Measurements from ENCODE around the gene MMADHC. TPM values are rescaled to one million over a fixed set of nuclear protein-coding genes. Genes with fewer than 3 reads are reported as not detected.

MMADHC gene
- polyA plus RNA-seq, 3 donors = 20.5 to 119 (median 97.9) TPM

- intact Hi-C loops (cut with micrococcal nuclease) = loop anchor here in 1 of 2 donors (5.0 to 10.0 kb wide), 2 partner anchors 520 to 548 kb away; no protein-coding TSS in a partner anchor
- Mint-ChIP-seq H3K4me1 (peaks cover 10% of the 10 kb centered on the region), H3K27ac (no peak overlapping the region), H3K4me3 (no peak overlapping the region), H3K27me3 (ENCODE audit: low read depth in 3 of 3) (no peaks in the 10 kb centered on the region), H3K9me3 (no peaks in the 10 kb centered on the region), H3K36me3 (peaks cover 34 to 44% of the 10 kb centered on the region in 2 donors)
- peaks cover 39 to 42% of the 10 kb centered on the region in 2 donors for H3K36me3 ChIP-seq (replicated peaks in 1 of 2; ENCODE audit: control insufficient read depth in 1 of 2, insufficient read depth in 2 of 2, low read length in 2 of 2)
- no peak overlapping the region for H3K9ac ChIP-seq (ENCODE audit: insufficient read depth, low read length, poor library complexity, severe bottlenecking)
- WGBS (ENCODE audit: insufficient coverage) = 100% methylated on average over 1 of the region's 5 CpGs
- no peaks in the 10 kb centered on the region for H3K79me2 ChIP-seq (ENCODE audit: insufficient read depth, low read length)
- no peak overlapping the region for H2AFZ ChIP-seq (ENCODE audit: insufficient read depth, low read depth, low read length, poor library complexity, severe bottlenecking)
- no peak overlapping the region for H3K27ac ChIP-seq (ENCODE audit: low read depth in 1 of 2, low read length in 2 of 2)
- H3K9me3 ChIP-seq (replicated peaks in 1 of 2; ENCODE audit: control insufficient read depth in 1 of 2, insufficient read depth in 1 of 2, low read length in 2 of 2) = no peaks in the 10 kb centered on the region
- no peaks in the 10 kb centered on the region for H3K27me3 ChIP-seq (ENCODE audit: control insufficient read depth in 2 of 2, insufficient read depth in 2 of 2, low read length in 2 of 2)
- H3K4me3 ChIP-seq (replicated peaks in 1 of 3; ENCODE audit: low read depth in 2 of 3, low read length in 3 of 3) = no peak overlapping the region
- H4K20me1 ChIP-seq (ENCODE audit: insufficient read depth, low read length) = no peaks in the 10 kb centered on the region
- TF ChIP-seq CTCF (IDR thresholded peaks at IDR 0.05) = no peak
- DNase-seq = no peak
- peaks cover 0 to 3% of the 10 kb centered on the region in 2 donors for H3K4me1 ChIP-seq (ENCODE audit: control insufficient read depth in 1 of 2, insufficient read depth in 2 of 2, low read length in 2 of 2)
- no peak overlapping the region for H3K4me2 ChIP-seq (replicated peaks; ENCODE audit: extremely low read depth, low read length, poor library complexity, severe bottlenecking)
Measured at GRCh38 chr2:149564983-149565382, 22.6 kb downstream of the MMADHC start.

GRCh38 chr2:149564097-149564496 is 23.5 kb downstream of the MMADHC start:
- Histone ChIP-seq H3K27ac (ENCODE audit: low read depth in 1 of 2, low read length in 2 of 2) (no peak overlapping the region), H2AFZ (ENCODE audit: insufficient read depth, low read depth, low read length, poor library complexity, severe bottlenecking) (no peak overlapping the region), H3K9ac (ENCODE audit: insufficient read depth, low read length, poor library complexity, severe bottlenecking) (no peak overlapping the region), H3K9me3 (replicated peaks in 1 of 2; ENCODE audit: control insufficient read depth in 1 of 2, insufficient read depth in 1 of 2, low read length in 2 of 2) (no peaks in the 10 kb centered on the region), H3K4me2 (replicated peaks; ENCODE audit: extremely low read depth, low read length, poor library complexity, severe bottlenecking) (no peak overlapping the region), H3K4me3 (replicated peaks in 1 of 3; ENCODE audit: low read depth in 2 of 3, low read length in 3 of 3) (no peak overlapping the region), H4K20me1 (ENCODE audit: insufficient read depth, low read length) (no peaks in the 10 kb centered on the region), H3K79me2 (ENCODE audit: insufficient read depth, low read length) (no peaks in the 10 kb centered on the region), H3K36me3 (replicated peaks in 1 of 2; ENCODE audit: control insufficient read depth in 1 of 2, insufficient read depth in 2 of 2, low read length in 2 of 2) (peaks cover 30 to 33% of the 10 kb centered on the region in 2 donors), H3K27me3 (ENCODE audit: control insufficient read depth in 2 of 2, insufficient read depth in 2 of 2, low read length in 2 of 2) (no peaks in the 10 kb centered on the region), H3K4me1 (ENCODE audit: control insufficient read depth in 1 of 2, insufficient read depth in 2 of 2, low read length in 2 of 2) (peaks cover 0 to 3% of the 10 kb centered on the region in 2 donors)
- H3K4me3 Mint-ChIP-seq = no peak overlapping the region
- peaks cover 0 to 2% (median 0%) of the 10 kb centered on the region in 3 donors for H3K27me3 Mint-ChIP-seq (ENCODE audit: low read depth in 3 of 3)
- H3K27ac Mint-ChIP-seq = no peak overlapping the region
- no peak for DNase-seq
- peaks cover 25 to 35% of the 10 kb centered on the region in 2 donors for H3K36me3 Mint-ChIP-seq
- peaks cover 9% of the 10 kb centered on the region for H3K4me1 Mint-ChIP-seq
- intact Hi-C loops (cut with micrococcal nuclease) = loop anchor here in 1 of 2 donors (5.0 to 10.0 kb wide), 2 partner anchors 519 to 547 kb away; no protein-coding TSS in a partner anchor
- TF ChIP-seq CTCF (IDR thresholded peaks at IDR 0.05) = no peak
- no peaks in the 10 kb centered on the region for H3K9me3 Mint-ChIP-seq
- WGBS (ENCODE audit: insufficient coverage) = no CpG with 5 or more reads among the region's 1 CpG
